HG03159 (cell line): ENCODE measurements around the gene ITPR3.

Source experiments
- ATAC-seq: cut with Tn5 transposase; IDR thresholded peaks from one replicate; pipeline ENCODE4 v1.9.1; 2021; ENCODE audit warnings: mild to moderate bottlenecking, moderate library complexity; ENCODE audit not compliant: unreplicated experiment

The ITPR3 gene

GRCh38 chr6:33727932-33728331 is 106.8 kb downstream of the ITPR3 start:
- no peak for ATAC-seq

DNA sequence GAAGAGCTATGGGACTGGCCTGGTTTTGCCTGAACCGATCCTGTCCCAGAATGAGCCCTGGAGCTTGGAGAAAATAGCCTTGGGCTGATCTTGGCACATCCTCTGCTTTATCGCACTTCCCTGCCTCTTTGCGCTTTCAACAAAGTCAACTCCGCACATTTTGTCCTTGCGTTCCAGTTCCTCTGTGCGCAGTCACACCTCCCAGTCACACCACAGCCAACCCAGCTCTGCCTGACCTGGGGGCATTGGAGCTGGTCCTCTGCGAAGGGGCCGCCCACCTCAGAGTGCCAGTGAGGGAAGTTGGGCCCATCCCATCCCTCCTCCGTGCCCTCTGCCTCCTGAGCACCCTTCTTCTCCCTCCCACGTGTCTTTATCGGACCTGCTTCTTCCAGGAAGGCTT is 107.3 kb downstream of the ITPR3 start:
- no peak for ATAC-seq

- ATAC-seq: no peak
Observed at GRCh38 chr6:33729059-33729458, 107.9 kb downstream of the ITPR3 start.

DNA sequence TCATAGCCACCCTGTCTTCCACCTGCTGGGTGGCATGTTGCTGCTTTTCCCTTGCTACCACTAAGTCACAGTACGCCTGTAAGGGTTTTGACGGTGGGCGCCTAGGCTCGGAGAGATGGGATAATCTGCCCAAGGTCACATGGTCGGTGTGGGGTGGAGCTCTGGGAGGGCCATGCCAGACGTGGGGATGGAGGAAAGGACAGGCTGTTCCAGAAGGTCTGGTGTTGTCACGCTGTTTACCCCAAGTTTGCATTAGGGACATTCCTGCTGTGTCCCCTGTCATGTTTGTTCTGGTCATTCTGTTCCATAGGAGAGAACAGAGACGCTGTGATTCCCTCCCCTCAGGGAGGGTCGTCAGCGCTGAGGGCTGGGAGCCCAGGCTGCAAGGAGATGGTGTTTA is 109.5 kb downstream of the ITPR3 start:
- ATAC-seq: no peak

DNA sequence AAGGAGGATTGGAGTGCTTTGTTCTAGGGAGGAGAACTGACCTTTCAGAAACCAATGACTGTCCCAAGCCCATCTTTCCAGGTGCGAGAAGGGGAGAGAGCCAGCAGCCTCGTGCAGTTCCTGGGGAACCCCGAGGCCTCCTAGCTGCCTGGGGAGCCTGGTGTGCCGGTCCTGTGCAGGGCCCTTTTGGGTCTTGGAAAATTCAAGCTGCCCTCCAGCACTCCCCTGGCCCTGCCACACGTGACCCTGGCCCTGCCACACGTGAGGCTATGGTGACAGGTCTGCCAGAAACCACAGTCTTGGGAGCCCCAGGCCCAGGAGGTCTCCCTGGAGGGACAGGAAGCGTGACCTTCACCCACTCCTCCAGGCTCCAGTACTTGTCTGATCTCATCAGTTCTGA is 109.9 kb downstream of the ITPR3 start:
- ATAC-seq: no peak

- no peak for ATAC-seq
Observed at GRCh38 chr6:33731751-33732282, 110.7 kb downstream of the ITPR3 start.

GRCh38 chr6:33732385-33732784 is 111.3 kb downstream of the ITPR3 start:
- no peak for ATAC-seq

GRCh38 chr6:33732817-33733708 is 111.9 kb downstream of the ITPR3 start:
- ATAC-seq: no peak

DNA sequence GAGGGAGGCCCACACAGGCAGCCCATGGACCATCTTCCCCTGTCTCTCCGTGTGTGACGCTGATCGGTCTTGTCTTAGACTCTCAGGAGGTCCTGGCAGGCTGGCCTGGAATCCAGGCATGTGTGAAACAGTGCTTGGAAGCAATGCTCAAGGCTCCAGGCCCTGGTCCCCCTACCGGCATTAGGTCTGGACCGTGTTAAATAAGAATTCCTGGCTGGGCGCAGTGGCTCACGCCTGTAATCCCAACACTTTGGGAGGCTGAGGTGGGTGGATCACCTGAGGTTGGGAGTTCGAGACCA is 112.5 kb downstream of the ITPR3 start:
- ATAC-seq: no peak

DNA sequence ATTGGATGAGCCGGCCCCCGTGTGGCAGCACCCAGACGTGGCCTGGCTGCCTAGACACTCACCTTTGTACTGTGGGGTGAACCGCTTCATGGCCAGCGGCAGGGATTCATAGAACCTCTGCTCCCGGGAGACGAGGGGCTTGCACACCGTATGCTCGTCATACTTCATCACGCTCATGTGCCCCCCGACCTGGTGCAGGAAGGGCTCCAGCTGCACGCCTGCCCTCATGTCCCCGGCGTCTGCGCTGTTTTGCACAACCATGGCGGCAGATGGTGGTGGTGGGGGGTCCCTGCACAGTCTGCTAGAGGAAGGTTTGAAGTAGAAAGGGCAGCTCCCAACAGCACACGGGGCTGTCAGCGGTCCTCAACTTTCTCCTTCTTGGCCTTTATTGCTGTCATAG is 114.1 kb downstream of the ITPR3 start:
- no peak for ATAC-seq

- ATAC-seq: no peak
Observed at GRCh38 chr6:33737267-33738026, 116.3 kb downstream of the ITPR3 start.

GRCh38 chr6:33738153-33738552 is 117.0 kb downstream of the ITPR3 start:
- no peak for ATAC-seq

- ATAC-seq: no peak
Observed at GRCh38 chr6:33738879-33739278, 117.8 kb downstream of the ITPR3 start.

DNA sequence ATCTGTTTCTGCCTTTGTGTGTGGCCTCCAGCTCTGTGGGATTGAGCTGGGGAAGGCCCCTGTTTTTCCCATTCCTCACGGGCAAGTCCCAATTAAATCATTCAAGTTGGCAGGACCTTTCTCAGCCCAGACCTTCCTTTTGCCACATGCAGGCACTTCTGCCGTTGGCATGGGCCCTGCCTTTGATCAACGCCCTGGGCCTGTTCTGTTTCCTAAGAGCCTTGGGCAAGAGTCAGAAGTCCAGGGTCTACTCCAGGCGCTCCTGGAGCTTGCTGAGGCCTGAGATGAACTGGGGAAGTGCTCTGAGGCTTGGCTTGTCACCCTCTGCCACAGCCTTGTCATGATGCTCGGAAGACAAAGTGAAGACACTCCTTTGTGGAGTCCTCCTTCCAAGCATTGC is 118.4 kb downstream of the ITPR3 start:
- no peak for ATAC-seq

DNA sequence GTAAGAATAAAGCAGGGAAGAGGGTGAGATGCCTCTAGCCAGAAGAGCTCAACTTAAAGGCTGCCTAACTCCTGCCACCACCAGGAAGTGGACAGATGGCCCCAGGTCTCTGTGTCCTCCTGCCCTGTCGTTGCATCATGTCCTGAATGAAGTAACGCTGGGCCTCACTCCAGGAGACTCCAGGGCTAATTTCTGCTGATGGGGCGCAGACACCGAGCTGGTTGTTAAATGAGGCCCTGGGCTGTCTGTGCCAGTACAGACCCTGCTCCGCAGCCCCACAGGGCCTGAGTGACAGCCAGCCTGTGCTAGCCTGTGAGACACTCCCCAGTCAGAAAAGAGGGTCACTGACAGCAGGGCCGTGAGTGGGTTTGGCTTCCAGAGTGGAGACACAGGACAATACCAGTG is 119.1 kb downstream of the ITPR3 start:
- ATAC-seq: no peak

DNA sequence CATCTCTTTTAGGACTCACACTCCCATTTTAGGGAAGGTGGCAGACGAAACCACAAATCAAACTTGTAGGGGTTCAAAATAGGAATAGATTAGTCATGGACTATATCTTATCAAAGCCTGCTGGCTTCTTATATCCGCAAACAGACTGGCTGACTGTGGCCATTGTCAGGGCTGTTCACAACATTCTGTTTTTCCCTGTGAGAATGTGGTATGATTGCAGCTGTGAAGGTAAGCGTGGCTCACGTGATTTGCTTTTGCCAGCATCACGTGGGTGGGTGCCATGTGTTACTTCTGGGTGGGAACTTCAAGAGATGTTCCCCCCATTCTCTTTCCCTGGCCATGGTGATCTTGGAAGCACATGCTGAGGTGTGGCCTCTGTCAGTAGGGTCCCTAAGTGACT is 119.7 kb downstream of the ITPR3 start:
- ATAC-seq: no peak

- no peak for ATAC-seq
Observed at GRCh38 chr6:33742092-33742491, 121.0 kb downstream of the ITPR3 start.

DNA sequence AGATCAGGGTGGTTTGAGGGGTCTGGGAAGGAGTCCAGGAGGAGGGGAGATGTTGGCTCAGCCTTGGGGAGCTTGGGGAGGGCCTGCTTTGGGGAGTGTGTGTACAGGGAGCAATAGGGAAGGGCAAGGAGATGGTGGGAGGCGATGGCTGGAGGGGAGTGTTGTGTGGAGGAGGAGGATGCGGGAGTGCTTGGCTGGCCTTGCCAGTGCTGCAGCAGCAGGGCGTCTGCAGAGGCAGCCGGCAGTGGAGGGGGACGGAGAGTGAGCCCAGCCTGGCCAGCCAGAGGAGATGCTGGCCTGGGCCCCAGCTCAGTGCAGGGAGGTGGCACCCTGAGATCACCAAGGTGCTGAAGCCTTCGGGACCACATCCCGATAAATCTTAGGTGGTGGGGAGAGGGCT is 121.7 kb downstream of the ITPR3 start:
- ATAC-seq: no peak

GRCh38 chr6:33744001-33744848 is 123.1 kb downstream of the ITPR3 start:
- ATAC-seq: no peak

DNA sequence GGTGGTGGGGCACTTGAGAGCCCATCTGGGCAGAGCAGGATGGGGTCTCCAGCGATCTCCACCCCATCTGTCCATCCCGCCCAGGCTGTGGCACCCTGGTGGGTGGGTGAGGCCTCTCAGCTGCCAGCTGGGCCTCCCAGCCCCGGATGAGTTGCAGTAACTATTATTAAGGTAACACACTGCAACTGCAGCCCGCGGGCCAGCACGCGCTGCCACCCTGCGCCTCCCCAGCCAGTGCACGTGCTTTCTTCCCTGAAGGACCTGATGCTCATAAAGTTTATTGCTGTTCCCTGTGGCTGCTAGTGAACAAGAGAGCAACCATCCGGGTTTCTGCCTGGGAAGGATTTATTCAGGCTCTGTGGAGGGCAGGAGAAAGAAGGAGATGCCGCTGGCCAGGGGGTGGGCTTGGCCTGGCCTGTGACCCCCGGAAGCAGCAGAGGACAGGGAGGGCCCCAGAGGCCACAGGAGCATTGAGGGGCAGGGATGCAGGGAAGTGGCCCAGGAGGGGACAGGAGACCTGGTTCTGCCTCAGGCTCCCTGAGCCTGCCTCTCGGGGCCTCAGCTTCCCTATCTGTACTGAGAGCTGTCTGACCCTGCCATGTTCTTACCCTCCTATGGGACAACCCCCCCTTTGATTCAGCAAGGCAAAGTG is 123.9 kb downstream of the ITPR3 start:
- no peak for ATAC-seq

DNA sequence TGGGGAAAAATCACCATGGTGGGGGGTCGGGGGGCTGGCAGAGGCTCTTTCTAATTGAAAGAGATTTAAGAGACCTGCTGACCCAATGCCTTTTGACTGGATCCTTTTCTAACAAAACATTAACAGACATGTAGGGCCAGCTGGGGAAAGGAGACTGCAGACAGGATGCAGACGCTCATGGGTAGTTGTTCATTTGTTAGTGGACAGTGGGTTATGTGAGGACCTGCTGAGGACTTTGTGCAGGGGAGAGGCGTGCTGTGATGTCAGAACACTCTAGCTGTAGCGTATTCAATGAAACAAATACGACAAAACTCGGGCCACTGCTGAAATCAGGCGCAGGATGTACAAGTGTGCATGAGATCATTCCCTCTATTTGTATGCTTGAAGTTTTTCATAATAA is 124.4 kb downstream of the ITPR3 start:
- no peak for ATAC-seq
